KMS-11 (cell line): ENCODE measurements around the gene SMPD3.

Experiments
- H2AFZ ChIP-seq: fragments of 200-600 bp; sonication (generic); 2 replicates; pipeline ENCODE4 v1.6.1; 2016; ENCODE audit warnings: antibody characterized with exemption, mixed run types, low read depth
- H3K27ac ChIP-seq: fragments of 200-600 bp; sonication (generic); 2 replicates; pipeline ENCODE4 v1.6.1; 2016; ENCODE audit warnings: mild to moderate bottlenecking, mixed run types
- H3K27me3 ChIP-seq: fragments of 200-600 bp; sonication (generic); 2 replicates; pipeline ENCODE4 v1.6.1; 2017; ENCODE audit warnings: mild to moderate bottlenecking, low read depth, mixed run types, moderate library complexity; ENCODE audit not compliant: insufficient read depth
- H3K36me3 ChIP-seq: fragments of 200-600 bp; sonication (generic); 2 replicates; pipeline ENCODE4 v1.6.1; 2017; ENCODE audit warnings: mild to moderate bottlenecking, mixed run types; ENCODE audit not compliant: insufficient read depth
- H3K4me1 ChIP-seq: fragments of 200-600 bp; sonication (generic); 2 replicates; pipeline ENCODE4 v1.6.1; 2016; ENCODE audit warnings: mild to moderate bottlenecking, low read depth, mixed run types; ENCODE audit not compliant: poor library complexity, severe bottlenecking
- H3K4me2 ChIP-seq: fragments of 200-600 bp; sonication (generic); 2 replicates; pipeline ENCODE4 v1.7.0; 2016; ENCODE audit warnings: mild to moderate bottlenecking, mixed run types
- H3K4me3 ChIP-seq: fragments of 200-600 bp; sonication (generic); IDR thresholded peaks from 2 replicates; pipeline ENCODE4 v1.6.1; 2017; ENCODE audit warnings: low read depth, low read length, mixed read lengths; ENCODE audit not compliant: insufficient read depth
- H3K79me2 ChIP-seq: fragments of 200-600 bp; sonication (generic); 2 replicates; pipeline ENCODE4 v1.6.1; 2016; ENCODE audit warnings: low read depth, mixed run types; ENCODE audit not compliant: insufficient read depth
- H3K9ac ChIP-seq: fragments of 200-600 bp; sonication (generic); 2 replicates; pipeline ENCODE4 v1.6.1; 2016; ENCODE audit warnings: mild to moderate bottlenecking, mixed run types
- H4K20me1 ChIP-seq: fragments of 200-600 bp; sonication (generic); 2 replicates; pipeline ENCODE4 v1.6.1; 2016; ENCODE audit warnings: mild to moderate bottlenecking, mixed run types; ENCODE audit not compliant: insufficient read depth
- CTCF ChIP-seq: fragments of 200-600 bp; sonication (generic); conservative IDR thresholded peaks from 2 replicates; pipeline ENCODE4 v1.6.1; 2017; ENCODE audit warnings: low read depth, mild to moderate bottlenecking, antibody characterized with exemption, low read length, moderate library complexity, mixed read lengths

SMPD3 gene

GRCh38 chr16:68408428-68408827 is 39.9 kb downstream of the SMPD3 start:
- Histone ChIP-seq H3K4me3 (no peak overlapping the region), H3K79me2 (no peaks in the 10 kb centered on the region), H3K4me2 (no peak overlapping the region), H3K27ac (no peak overlapping the region), H3K4me1 (no peaks in the 10 kb centered on the region), H2AFZ (no peak overlapping the region), H3K27me3 (no peaks in the 10 kb centered on the region), H3K9ac (no peak overlapping the region), H3K36me3 (no peaks in the 10 kb centered on the region), H4K20me1 (no peaks in the 10 kb centered on the region)
- no peak for TF ChIP-seq CTCF

GRCh38 chr16:68406458-68407152 is 41.7 kb downstream of the SMPD3 start:
- no peak overlapping the region for H3K9ac ChIP-seq
- H3K4me3 ChIP-seq = no peak overlapping the region

GRCh38 chr16:68404736-68405345 is 43.5 kb downstream of the SMPD3 start:
- Histone ChIP-seq H3K27ac (no peak overlapping the region), H3K4me1 (peaks cover under 1% of the 10 kb centered on the region), H3K9ac (no peak overlapping the region), H3K27me3 (no peaks in the 10 kb centered on the region), H3K4me3 (no peak overlapping the region), H2AFZ (no peak overlapping the region), H3K36me3 (no peaks in the 10 kb centered on the region), H3K79me2 (no peaks in the 10 kb centered on the region), H4K20me1 (no peaks in the 10 kb centered on the region), H3K4me2 (no peak overlapping the region)
- TF ChIP-seq CTCF = no peak

More at GRCh38 chr16:68406458-68407152, 41.7 kb downstream of the SMPD3 start:
- no peak overlapping the region for H3K4me2 ChIP-seq
- H4K20me1 ChIP-seq = no peaks in the 10 kb centered on the region
- no peak overlapping the region for H3K27ac ChIP-seq
- TF ChIP-seq CTCF = no peak
- H3K36me3 ChIP-seq = no peaks in the 10 kb centered on the region
- no peaks in the 10 kb centered on the region for H3K79me2 ChIP-seq
- no peaks in the 10 kb centered on the region for H3K4me1 ChIP-seq
- no peaks in the 10 kb centered on the region for H3K27me3 ChIP-seq
- no peak overlapping the region for H2AFZ ChIP-seq

GRCh38 chr16:68403704-68404103 is 44.6 kb downstream of the SMPD3 start:
- no peak overlapping the region for H3K4me3 ChIP-seq
- no peak for TF ChIP-seq CTCF

More at GRCh38 chr16:68403704-68404103, 44.6 kb downstream of the SMPD3 start:
- no peak overlapping the region for H3K27ac ChIP-seq
- H3K79me2 ChIP-seq = no peaks in the 10 kb centered on the region
- H2AFZ ChIP-seq = no peak overlapping the region
- no peaks in the 10 kb centered on the region for H3K36me3 ChIP-seq
- H4K20me1 ChIP-seq = no peaks in the 10 kb centered on the region
- no peak overlapping the region for H3K4me2 ChIP-seq
- no peaks in the 10 kb centered on the region for H3K27me3 ChIP-seq
- H3K4me1 ChIP-seq = peaks cover 4% of the 10 kb centered on the region
- no peak overlapping the region for H3K9ac ChIP-seq
